ENCODE data around the gene CUX1.

- TF ChIP-seq YY1 (IDR thresholded peaks at IDR 0.05; ENCODE audit: insufficient read depth, insufficient read length) (no peak), SUZ12 (IDR thresholded peaks at IDR 0.05; ENCODE audit: extremely low read depth, insufficient read depth, insufficient read length) (no peak)
Measured at GRCh38 chr7:102272917-102273748, 455.7 kb downstream of the CUX1 start.

All from NT2/D1 (cell line).